ENCODE measurements around the gene EMILIN1. TPM values are rescaled to one million over a fixed set of nuclear protein-coding genes. Genes with fewer than 3 reads are reported as not detected.
A peak's percentile ranks its signal among the peaks of the same experiment; 100 is the strongest.

Gene EMILIN1
- total and polyA plus RNA-seq, 10 of the 15 experiments (the other 5 are each of a cell fraction or from before 2014, with no cell fraction given) = 0.01 to 2.3 (median 1.2) TPM; not detected in 2

- TF ChIP-seq CREB1 (IDR thresholded peaks at IDR 0.05; ENCODE audit: low read depth) (peak; percentile 84), IKZF2 (IDR thresholded peaks at IDR 0.05) (no peak), SRF (IDR thresholded peaks at IDR 0.05; ENCODE audit: low read depth in 2 of 2, low read length in 2 of 2) (0 out of 4 replicates have a peak, but pooled peaks of 1 of the 2 experiments have one; percentile 23), RB1 (IDR thresholded peaks at IDR 0.05; ENCODE audit: borderline replicate concordance) (peak; percentile 97; the same call in 1 of the 2 replicates), RELB (IDR thresholded peaks at IDR 0.05; ENCODE audit: low read depth) (no peak), CEBPB (IDR thresholded peaks at IDR 0.05; ENCODE audit: borderline replicate concordance in 1 of 2, low read depth in 2 of 2, low read length in 2 of 2) (no peak), KDM1A (IDR thresholded peaks at IDR 0.05; ENCODE audit: borderline replicate concordance) (no peak), REST (IDR thresholded peaks at IDR 0.05; ENCODE audit: low read depth, low read length) (0 out of 2 replicates have a peak, but pooled peaks have one; percentile 15), EGR1 (IDR thresholded peaks at IDR 0.05; ENCODE audit: borderline replicate concordance in 1 of 2, low read depth in 2 of 2, low read length in 2 of 2) (peak in 1 of 2 experiments; percentile 58; a peak in 1 of 3 replicates), ASH2L (IDR thresholded peaks at IDR 0.05; ENCODE audit: borderline replicate concordance, low read depth) (no peak), ELK1 (IDR thresholded peaks at IDR 0.05; ENCODE audit: low read depth, low read length) (no peak), NR2C1 (IDR thresholded peaks at IDR 0.05) (no peak), IRF4 (IDR thresholded peaks at IDR 0.05; ENCODE audit: low read depth, low read length) (0 out of 2 replicates have a peak, but pooled peaks have one; percentile 22), MEF2A (IDR thresholded peaks at IDR 0.05; ENCODE audit: insufficient read depth, low read depth, low read length) (0 out of 2 replicates have a peak, but pooled peaks have one; percentile 54), NR2F1 (conservative IDR thresholded peaks at IDR 0.05) (no peak), CHD1 (IDR thresholded peaks at IDR 0.05; ENCODE audit: low read depth, low read length) (0 out of 2 replicates have a peak, but pooled peaks have one; percentile 71), NFXL1 (IDR thresholded peaks at IDR 0.05; ENCODE audit: borderline replicate concordance) (no peak), NFIC (IDR thresholded peaks at IDR 0.05; ENCODE audit: low read depth, low read length) (no peak), HDAC6 (IDR thresholded peaks at IDR 0.05; ENCODE audit: unreplicated experiment) (no peak), HDGF (IDR thresholded peaks at IDR 0.05) (no peak), USF1 (IDR thresholded peaks at IDR 0.05; ENCODE audit: borderline replicate concordance, extremely low read length, insufficient read depth, low read depth, low read length) (peak; percentile 85)
Measured at GRCh38 chr2:27086090-27086723, 7.8 kb downstream of the EMILIN1 start (continued).

All from GM12878 (cell line).